Neural cell (in vitro differentiated cells): ENCODE measurements around the gene GPR143. TPM values are rescaled to one million over a fixed set of nuclear protein-coding genes. Genes with fewer than 3 reads are reported as not detected.

Source experiments
- H2AFZ ChIP-seq: fragments of 200-600, 300-800 bp; sonication (generic), shearing (Covaris generic); 2 replicates; pipeline ENCODE4 v1.6.0; 2014; ENCODE audit warnings: low read depth, mild to moderate bottlenecking, antibody characterized with exemption, low read length, moderate library complexity
- H3F3A ChIP-seq: fragments of 200-600 bp; shearing (Covaris generic); 2 replicates; pipeline ENCODE4 v1.6.1; 2016; ENCODE audit warnings: mild to moderate bottlenecking, moderate library complexity, mixed read lengths, antibody characterized with exemption, low read length; ENCODE audit not compliant: insufficient read depth, poor library complexity, severe bottlenecking
- H3K27ac ChIP-seq: fragments of 200-600, 300-800 bp; sonication (generic), shearing (Covaris generic); 2 replicates; pipeline ENCODE4 v1.5.1; 2014; ENCODE audit warnings: mild to moderate bottlenecking, low read length, moderate library complexity
- H3K27me3 ChIP-seq: fragments of 300-800, 200-600 bp; sonication (generic), shearing (Covaris generic); 2 replicates; pipeline ENCODE4 v1.6.0; 2014; ENCODE audit warnings: mild to moderate bottlenecking, low read depth, low read length, moderate library complexity; ENCODE audit not compliant: insufficient read depth
- H3K36me3 ChIP-seq: fragments of 300-800, 200-600 bp; sonication (generic), shearing (Covaris generic); 2 replicates; pipeline ENCODE4 v1.5.1; 2014; ENCODE audit warnings: mild to moderate bottlenecking, antibody characterized with exemption, low read length, moderate library complexity; ENCODE audit not compliant: insufficient read depth
- H3K4me2 ChIP-seq: fragments of 300-800, 200-600 bp; sonication (generic), shearing (Covaris generic); 2 replicates; pipeline ENCODE4 v1.6.0; 2014; ENCODE audit warnings: mild to moderate bottlenecking, low read length
- H3K4me3 ChIP-seq: fragments of 300-800, 200-600 bp; sonication (generic), shearing (Covaris generic); 2 replicates; pipeline ENCODE4 v1.5.1; 2014; ENCODE audit warnings: mild to moderate bottlenecking, low read length, moderate library complexity
- H3K79me2 ChIP-seq: fragments of 200-600 bp; shearing (Covaris generic); replicated peaks from 2 replicates; pipeline ENCODE4 v1.6.0; 2014; ENCODE audit warnings: mild to moderate bottlenecking, low read length, moderate library complexity; ENCODE audit not compliant: insufficient read depth
- H3K9ac ChIP-seq: fragments of 300-800, 200-600 bp; sonication (generic), shearing (Covaris generic); 2 replicates; pipeline ENCODE4 v1.6.1; 2016; ENCODE audit warnings: mild to moderate bottlenecking, low read length, mixed read lengths
- H3K9me2 ChIP-seq: fragments of 200-600 bp; shearing (Covaris generic); 2 replicates; pipeline ENCODE4 v1.6.1; 2016; ENCODE audit warnings: mild to moderate bottlenecking, low read length, mixed read lengths; ENCODE audit not compliant: insufficient read depth
- H3K9me3 ChIP-seq: fragments of 200-600, 300-800 bp; sonication (generic), shearing (Covaris generic); 2 replicates; pipeline ENCODE4 v1.6.1; 2016; ENCODE audit warnings: mild to moderate bottlenecking, mixed run types, low read length, moderate library complexity, mixed read lengths
- H4K20me1 ChIP-seq: fragments of 200-600 bp; shearing (Covaris generic); 2 replicates; pipeline ENCODE4 v1.6.1; 2016; ENCODE audit warnings: mild to moderate bottlenecking, mixed run types; ENCODE audit not compliant: insufficient read depth
- CTCF ChIP-seq: fragments of 450-650 bp; IDR thresholded peaks from 2 replicates; pipeline ENCODE4 v1.5.1; 2014; ENCODE audit warnings: antibody characterized with exemption, mild to moderate bottlenecking, moderate library complexity; ENCODE audit not compliant: poor library complexity, severe bottlenecking
- EP300 ChIP-seq: fragments of 450-650 bp; conservative IDR thresholded peaks from 2 replicates; pipeline ENCODE4 v1.6.1; 2014; ENCODE audit warnings: antibody characterized with exemption, mild to moderate bottlenecking, moderate library complexity; ENCODE audit not compliant: poor library complexity, severe bottlenecking
- EZH2 ChIP-seq: fragments of 200-600, 300-800 bp; shearing (Covaris generic), sonication (generic); IDR thresholded peaks from 2 replicates; pipeline ENCODE4 v1.6.1; 2014; ENCODE audit warnings: antibody characterized with exemption, low read length, borderline replicate concordance, mild to moderate bottlenecking; ENCODE audit not compliant: insufficient read depth, poor library complexity, severe bottlenecking
- MXI1 ChIP-seq: fragments of 450-650 bp; conservative IDR thresholded peaks from 2 replicates; pipeline ENCODE4 v1.6.1; 2014; ENCODE audit warnings: antibody characterized with exemption, mild to moderate bottlenecking; ENCODE audit not compliant: poor library complexity, severe bottlenecking
- POLR2AphosphoS5 ChIP-seq: IDR thresholded peaks from 2 replicates; pipeline ENCODE4 v1.6.1; 2012
- RAD21 ChIP-seq: fragments of 450-650 bp; conservative IDR thresholded peaks from 2 replicates; pipeline ENCODE4 v1.6.1; 2014; ENCODE audit warnings: antibody characterized with exemption, mild to moderate bottlenecking, moderate library complexity
- REST ChIP-seq: IDR thresholded peaks from 2 replicates; pipeline ENCODE4 v1.6.1; 2012; ENCODE audit warnings: borderline replicate concordance
- SMC3 ChIP-seq: fragments of 450-650 bp; conservative IDR thresholded peaks from 2 replicates; pipeline ENCODE4 v1.6.1; 2014; ENCODE audit warnings: antibody characterized with exemption, mild to moderate bottlenecking, moderate library complexity; ENCODE audit not compliant: poor library complexity
- TAF1 ChIP-seq: IDR thresholded peaks from 2 replicates; pipeline ENCODE4 v1.6.1; 2012; ENCODE audit warnings: low read depth
- polyA plus RNA-seq: library from polyadenylated mRNA; depleted of rRNA; stranded (reverse); fragments of >200 nt; gene quantifications from 2 replicates; pipeline ENCODE4 v1.2.3, GENCODE V29; 2014

The GPR143 gene
- polyA plus RNA-seq, 1 donor from 2014 or later: 5.5 TPM

GRCh38 chrX:9682456-9682855 lies 83.2 kb downstream of the GPR143 start:
- Histone ChIP-seq H2AFZ (no peak overlapping the region), H3K4me3 (no peak overlapping the region), H3F3A (no peaks in the 10 kb centered on the region), H3K4me2 (no peak overlapping the region), H3K9ac (no peak overlapping the region), H4K20me1 (no peaks in the 10 kb centered on the region), H3K27me3 (no peaks in the 10 kb centered on the region), H3K79me2 (no peaks in the 10 kb centered on the region), H3K27ac (no peak overlapping the region), H3K36me3 (no peaks in the 10 kb centered on the region), H3K9me3 (no peaks in the 10 kb centered on the region), H3K9me2 (no peaks in the 10 kb centered on the region)
- TF ChIP-seq CTCF (no peak), REST (no peak), RAD21 (peak; percentile 59), SMC3 (peak; percentile 58), TAF1 (no peak)

- H3K27me3 ChIP-seq: no peaks in the 10 kb centered on the region
Measured at GRCh38 chrX:9681422-9681821, 84.2 kb downstream of the GPR143 start.

More at GRCh38 chrX:9681422-9681821, 84.2 kb downstream of the GPR143 start:
- Histone ChIP-seq H3K4me2 (no peak overlapping the region), H4K20me1 (no peaks in the 10 kb centered on the region), H3K36me3 (no peaks in the 10 kb centered on the region), H3F3A (no peaks in the 10 kb centered on the region), H3K9me3 (no peaks in the 10 kb centered on the region), H3K9me2 (no peaks in the 10 kb centered on the region), H3K9ac (no peak overlapping the region), H3K4me3 (no peak overlapping the region), H3K79me2 (no peaks in the 10 kb centered on the region), H3K27ac (no peak overlapping the region), H2AFZ (no peak overlapping the region)
- TF ChIP-seq POLR2AphosphoS5 (no peak), MXI1 (no peak), SMC3 (no peak), TAF1 (no peak), EP300 (no peak), REST (no peak), EZH2 (no peak), RAD21 (no peak), CTCF (no peak)
